UCSD-AML1 (cell line): Measurements from ENCODE around the gene ARSD.
"Not testable (repeated sequence)": the region's sequence is repeated elsewhere in the genome, so short reads cannot be mapped to it uniquely, and the experiment has no call there.

Source experiments
- DNase-seq: peaks from one replicate; lab custom pipeline; 2025; ENCODE audit not compliant: unreplicated experiment; lab: John Stamatoyannopoulos, UW

The ARSD gene

DNA sequence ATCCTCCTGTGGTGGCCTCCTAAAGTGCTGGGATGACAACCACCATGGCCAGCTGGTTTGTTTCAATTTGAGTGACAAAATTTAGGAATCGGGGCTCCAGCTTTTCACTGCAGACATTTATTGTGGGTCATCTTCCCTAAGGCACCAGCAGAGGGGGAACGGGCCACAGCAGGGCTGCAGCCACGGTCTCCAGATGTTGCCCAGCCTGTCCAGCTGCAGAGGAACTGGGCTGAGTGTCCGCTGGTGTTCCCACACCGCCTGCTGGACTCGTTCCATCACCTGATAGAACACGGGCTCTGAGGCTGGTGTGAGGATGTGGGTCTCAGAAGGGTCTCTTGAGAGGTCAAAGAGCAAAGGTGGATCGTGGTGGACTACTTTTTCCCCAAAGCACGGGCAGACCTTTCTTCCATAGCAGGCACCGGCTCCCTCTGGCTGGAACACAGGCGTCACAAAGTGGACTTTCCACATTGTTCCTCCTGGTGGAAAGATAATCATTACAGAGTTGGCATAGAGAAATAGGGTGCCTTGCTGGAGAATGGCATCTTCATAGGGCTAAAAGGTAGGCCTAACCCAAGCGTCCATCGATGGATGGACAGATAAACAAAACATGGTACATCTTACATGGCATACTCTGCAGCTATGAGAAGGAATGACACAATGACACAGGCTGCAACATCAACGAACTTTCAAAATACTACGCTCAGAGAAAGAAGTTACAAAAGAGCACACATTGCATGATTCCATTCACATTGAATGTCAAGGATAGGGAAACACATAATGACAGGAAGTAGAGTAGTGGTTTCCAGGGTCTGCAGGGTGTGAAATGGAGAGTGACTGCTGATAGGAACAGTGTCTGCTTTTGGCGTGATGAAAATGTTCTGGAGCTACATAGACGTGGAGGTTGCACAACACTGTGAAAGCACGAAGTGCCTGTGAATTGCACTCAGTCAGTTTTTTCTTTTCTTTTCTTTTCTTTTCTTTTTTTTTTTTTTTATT lies 5.9 kb upstream of the ARSD start:
- DNase-seq, result no peak

- no peak for DNase-seq
Observed at GRCh38 chrX:2933125-2933900, 4.2 kb upstream of the ARSD start.

DNA sequence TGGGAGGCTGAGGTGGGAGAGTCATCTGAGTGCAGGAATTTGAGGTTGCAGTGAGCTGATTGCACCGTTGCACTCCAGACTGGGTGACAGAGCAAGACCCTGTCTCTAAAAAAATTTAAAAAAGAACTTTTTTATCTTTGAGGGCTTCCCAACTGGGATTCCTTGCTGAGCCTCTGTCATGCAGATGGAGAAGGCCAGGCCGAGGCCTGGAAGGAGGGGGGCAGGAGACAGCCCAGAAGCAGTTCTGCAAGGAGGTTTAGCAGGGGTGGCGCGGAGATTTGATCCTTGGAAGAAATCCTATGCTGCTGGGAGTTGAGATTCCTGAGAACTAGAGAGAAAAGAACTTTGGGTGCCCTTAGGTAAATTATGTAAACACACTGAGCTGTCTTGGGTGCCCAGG lies 2.5 kb upstream of the ARSD start:
- DNase-seq, result no peak

DNA sequence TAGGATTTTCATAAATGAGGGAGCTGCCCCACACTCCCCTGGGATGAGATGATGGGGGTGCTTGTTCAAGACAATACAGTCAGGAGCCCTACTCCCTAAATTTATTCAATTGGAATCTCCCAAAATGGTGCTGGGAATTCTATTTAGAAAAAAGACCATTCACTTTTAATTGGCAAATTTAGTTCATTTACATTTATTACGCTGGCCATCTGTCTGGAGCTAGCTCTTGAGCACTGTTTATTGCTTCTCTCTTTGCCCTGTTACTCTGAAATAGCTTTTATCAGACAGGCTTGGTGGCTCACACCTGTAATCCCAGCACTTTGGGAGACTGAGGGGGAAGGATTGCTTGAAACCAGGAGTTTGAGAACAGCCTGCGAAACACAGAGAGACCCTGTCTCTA lies 2.0 kb upstream of the ARSD start:
- DNase-seq, result no peak

DNA sequence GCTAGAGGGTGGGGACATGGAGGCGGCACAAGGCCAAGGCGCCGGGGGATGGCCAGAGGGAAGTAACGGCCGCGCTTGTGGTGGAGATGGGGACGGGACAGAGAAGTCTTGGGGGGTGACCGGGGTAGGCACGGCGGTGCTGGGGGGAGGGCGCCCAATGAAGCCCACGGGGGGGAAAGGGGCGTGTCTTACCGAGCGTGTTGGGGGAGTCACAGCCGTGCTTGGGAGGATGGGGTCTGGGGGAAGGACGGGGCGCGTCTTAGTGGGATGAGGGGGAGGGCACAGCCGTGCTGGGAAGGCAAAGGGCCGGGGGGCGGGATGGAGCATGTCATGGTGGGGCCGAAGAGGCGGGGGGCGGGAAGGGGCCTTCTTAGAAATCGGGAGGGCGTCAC lies 952 bp downstream of the ARSD start:
- DNase-seq, result no peak

DNA sequence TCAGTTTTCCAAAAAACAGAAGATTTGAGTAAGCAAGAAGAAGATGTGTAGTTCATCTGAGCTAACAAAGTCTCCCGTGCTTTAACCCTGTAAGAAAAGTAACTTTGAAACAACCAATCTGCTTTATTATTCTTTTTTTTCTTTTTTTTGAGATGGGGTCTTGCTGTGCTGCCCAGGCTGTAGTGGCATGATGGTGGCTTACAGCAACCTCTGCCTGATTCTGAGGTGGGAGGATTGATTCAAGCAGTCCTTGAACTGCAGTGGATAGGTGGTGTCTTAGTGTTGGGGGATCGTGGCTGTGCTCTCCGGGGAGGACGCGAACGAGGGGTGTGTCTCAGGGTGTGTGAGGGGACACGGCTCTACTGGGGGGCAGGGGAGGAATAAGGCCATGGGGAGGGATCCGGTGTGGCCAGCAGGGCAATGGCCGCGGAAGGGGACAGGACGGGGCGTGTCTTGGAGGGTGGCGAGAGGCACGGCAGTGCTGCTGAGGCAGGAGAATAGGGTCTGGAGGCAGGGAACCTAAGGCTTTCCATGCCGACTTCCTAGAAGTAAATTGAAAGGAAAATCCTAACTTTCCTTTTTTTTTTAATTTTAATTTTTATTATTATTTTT lies 2.4 kb downstream of the ARSD start:
- no peak for DNase-seq

DNA sequence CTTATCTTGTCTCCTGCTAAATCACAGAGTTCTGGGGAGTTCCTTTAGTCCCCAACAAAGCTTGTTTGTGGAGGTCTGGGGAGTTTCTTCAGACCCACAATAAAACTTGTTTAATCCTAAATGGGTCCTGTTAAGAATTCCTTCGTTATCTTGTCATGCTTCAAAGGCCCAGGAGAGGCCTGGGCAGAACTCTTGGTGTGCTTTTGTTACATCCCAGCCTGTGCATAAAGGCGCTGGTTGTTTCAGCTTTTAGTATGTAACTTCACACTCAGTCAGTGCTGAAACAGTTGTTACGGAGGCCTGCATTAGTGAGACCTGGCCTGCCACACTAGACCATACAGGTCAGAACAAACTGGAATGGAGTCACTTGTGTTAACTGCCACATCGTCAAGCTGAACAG lies 2.9 kb downstream of the ARSD start:
- not testable (repeated sequence) for DNase-seq

- DNase-seq, result no peak
Observed at GRCh38 chrX:2924151-2924550, 5.0 kb downstream of the ARSD start.

- DNase-seq, result no peak
Observed at GRCh38 chrX:2921750-2922149, 7.4 kb downstream of the ARSD start.

- no peak for DNase-seq
Observed at GRCh38 chrX:2921193-2921592, 7.9 kb downstream of the ARSD start.

- no peak for DNase-seq
Observed at GRCh38 chrX:2917767-2918166, 11.4 kb downstream of the ARSD start.

DNA sequence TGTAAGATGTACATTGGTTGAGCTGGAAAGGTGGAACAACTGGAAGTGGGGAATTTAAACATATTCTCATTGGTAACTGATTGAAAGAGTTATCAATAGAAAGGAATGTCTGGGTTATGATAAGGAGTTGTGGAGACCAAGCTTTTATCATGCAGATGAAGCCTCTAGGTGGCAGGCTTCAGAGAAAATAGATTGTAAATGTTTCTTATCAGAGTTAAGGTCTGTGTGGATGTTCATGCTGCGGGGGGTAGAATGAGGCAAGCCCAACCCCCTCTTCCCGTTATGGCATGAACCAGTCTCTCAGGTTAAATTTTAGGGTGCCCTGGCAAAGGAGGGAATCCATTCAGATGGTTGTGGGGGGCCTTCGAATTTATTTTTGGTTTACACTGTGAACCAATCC lies 16.0 kb downstream of the ARSD start:
- no peak for DNase-seq

DNA sequence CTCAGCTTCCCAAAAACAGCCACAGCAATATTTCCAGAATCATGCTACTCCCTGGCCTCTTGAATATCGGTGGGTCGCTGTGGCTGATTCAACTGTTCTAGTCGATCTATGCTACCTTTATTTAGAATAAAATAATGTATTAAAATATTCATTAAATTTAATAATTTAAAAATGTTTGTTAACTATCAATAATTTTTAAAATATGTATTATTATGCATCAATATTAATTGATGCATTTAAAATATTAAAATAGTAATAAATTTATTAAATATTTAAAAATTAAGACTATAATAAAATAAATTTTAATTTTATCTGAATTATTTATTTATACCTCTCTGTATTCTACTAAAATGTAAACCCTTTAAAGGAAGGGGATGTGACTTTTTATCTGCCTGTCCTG lies 19.0 kb downstream of the ARSD start:
- DNase-seq, result no peak

DNA sequence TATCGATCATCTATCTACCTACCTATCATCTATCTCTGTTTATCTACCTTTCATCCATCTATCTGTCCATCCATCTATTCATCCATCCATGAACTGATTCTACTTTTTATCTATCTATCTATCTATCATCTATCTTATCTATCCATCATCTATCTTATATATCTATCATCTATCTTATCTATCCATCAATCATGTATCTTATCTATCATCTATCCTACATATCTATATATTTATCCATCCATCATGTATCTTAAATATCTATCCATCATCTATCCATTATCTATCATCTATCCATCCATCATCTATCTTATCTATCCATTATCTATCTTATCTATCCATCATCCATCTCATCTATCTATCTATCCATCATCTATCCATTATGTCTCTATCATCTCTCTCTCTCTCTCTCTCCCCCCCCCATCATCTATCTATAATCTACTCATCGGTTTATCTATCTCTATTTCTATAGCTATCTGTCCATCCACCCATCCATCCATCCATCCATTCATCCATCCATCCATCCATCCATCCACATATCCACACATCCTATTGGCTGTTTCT lies 20.9 kb downstream of the ARSD start:
- DNase-seq, result no peak

- DNase-seq, result no peak
Observed at GRCh38 chrX:2907295-2907694, 21.8 kb downstream of the ARSD start.

DNA sequence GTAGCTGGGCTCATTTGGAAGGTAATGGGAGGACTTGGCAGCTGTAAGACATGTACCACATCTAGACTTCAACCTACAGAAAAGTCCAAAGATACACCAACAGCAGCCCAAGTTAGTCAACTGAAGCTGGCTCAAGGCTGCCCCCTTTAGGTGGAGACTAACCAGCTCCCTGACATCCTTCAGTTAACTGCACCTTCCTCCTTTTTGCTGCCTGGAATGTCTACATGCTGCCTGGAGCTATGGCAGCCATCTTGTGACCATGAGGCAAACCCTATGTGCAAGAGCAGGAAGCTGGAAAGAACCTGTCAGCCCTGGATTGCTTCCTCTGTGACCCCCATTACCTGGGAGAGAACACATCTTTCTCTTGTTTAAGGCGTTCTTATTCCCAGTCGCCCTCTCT lies 25.8 kb downstream of the ARSD start:
- DNase-seq, result no peak

DNA sequence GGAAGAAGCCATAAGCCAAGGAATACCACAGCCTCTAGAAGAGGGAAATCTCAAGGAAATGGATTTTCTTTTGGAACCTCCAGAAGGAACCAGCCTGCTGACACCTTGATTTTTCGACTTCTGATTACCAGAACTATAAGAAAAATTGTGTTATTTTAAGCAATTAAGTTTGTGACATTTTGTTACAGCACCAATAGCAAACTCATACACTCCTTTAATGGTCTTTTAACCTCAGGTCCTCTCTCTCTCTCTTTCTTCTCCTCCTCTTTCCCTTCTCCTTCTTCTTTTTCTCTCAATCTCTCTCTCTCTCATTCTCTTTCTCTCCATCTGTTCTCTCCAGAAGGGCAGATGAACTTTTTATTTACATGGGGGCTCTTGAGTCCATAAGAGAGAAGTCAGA lies 26.3 kb downstream of the ARSD start:
- DNase-seq, result no peak

DNA sequence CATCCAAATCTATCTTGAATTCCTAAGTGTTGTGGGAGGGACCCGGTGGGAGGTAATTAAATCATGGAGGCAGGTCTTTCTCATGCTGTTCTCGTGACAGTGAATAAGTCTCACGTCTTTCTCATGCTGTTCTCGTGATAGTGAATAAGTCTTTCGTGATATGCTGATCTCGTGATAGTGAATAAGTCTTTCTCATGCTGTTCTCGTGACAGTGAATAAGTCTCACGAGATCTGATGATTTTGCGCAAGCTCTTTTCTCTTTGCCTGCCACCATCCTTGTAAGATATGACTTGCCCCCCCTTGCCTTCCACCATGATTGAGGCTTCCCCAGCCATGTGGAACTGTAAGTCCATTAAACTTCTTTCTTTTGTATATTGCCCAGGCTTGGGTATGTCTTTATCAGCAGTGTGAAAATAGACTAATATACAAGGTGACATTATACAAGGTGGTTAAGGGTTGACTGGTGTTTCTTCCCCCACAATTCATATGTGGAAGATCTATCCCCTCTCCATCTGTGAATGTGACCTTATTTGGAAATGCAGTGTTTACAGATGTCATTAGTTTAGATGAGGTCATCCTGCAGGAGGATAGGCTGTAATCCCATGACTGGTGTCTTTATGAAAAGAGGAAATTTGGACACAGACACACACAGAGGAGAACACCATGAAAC lies 27.6 kb downstream of the ARSD start:
- no peak for DNase-seq

- DNase-seq, result no peak
Observed at GRCh38 chrX:2898846-2899512, 30.2 kb downstream of the ARSD start.
